ENCODE data around the gene TTLL11.

- TF ChIP-seq RCOR1 (IDR thresholded peaks at IDR 0.05; ENCODE audit: low read length), result no peak
- TF ChIP-seq, protein P1, sequence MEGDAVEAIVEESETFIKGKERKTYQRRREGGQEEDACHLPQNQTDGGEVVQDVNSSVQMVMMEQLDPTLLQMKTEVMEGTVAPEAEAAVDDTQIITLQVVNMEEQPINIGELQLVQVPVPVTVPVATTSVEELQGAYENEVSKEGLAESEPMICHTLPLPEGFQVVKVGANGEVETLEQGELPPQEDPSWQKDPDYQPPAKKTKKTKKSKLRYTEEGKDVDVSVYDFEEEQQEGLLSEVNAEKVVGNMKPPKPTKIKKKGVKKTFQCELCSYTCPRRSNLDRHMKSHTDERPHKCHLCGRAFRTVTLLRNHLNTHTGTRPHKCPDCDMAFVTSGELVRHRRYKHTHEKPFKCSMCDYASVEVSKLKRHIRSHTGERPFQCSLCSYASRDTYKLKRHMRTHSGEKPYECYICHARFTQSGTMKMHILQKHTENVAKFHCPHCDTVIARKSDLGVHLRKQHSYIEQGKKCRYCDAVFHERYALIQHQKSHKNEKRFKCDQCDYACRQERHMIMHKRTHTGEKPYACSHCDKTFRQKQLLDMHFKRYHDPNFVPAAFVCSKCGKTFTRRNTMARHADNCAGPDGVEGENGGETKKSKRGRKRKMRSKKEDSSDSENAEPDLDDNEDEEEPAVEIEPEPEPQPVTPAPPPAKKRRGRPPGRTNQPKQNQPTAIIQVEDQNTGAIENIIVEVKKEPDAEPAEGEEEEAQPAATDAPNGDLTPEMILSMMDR (IDR thresholded peaks at IDR 0.05), result no peak
- no peak for TF ChIP-seq GABPA (IDR thresholded peaks at IDR 0.05; ENCODE audit: low read depth)
- TF ChIP-seq GATA2 (CRISPR knock-in tag; IDR thresholded peaks at IDR 0.05), result no peak
- TF ChIP-seq, protein P2, sequence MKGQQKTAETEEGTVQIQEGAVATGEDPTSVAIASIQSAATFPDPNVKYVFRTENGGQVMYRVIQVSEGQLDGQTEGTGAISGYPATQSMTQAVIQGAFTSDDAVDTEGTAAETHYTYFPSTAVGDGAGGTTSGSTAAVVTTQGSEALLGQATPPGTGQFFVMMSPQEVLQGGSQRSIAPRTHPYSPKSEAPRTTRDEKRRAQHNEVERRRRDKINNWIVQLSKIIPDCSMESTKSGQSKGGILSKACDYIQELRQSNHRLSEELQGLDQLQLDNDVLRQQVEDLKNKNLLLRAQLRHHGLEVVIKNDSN (IDR thresholded peaks at IDR 0.05; ENCODE audit: borderline replicate concordance, low read depth), result no peak
Observed at GRCh38 chr9:121979736-121980135, 113.4 kb downstream of the TTLL11 start.

Measured in SK-N-SH (cell line).